WTC11 (cell line): Measurements from ENCODE around the gene FRAT2.
"Not testable (repeated sequence)": the region's sequence is repeated elsewhere in the genome, so short reads cannot be mapped to it uniquely, and the experiment has no call there.

Experiments used
- ATF3 ChIP-seq: sonication (generic); formaldehyde crosslinking; conservative IDR thresholded peaks from 2 replicates; pipeline ENCODE4 v1.8.1; 2022; ENCODE audit warnings: mild to moderate bottlenecking, missing genetic modification reagents
- CTCF ChIP-seq: fragments of 200-600 bp; IDR thresholded peaks from 2 replicates; pipeline ENCODE4 v1.8.0; 2022; ENCODE audit warnings: antibody characterized with exemption
- SMAD4 ChIP-seq: sonication (generic); formaldehyde crosslinking; IDR thresholded peaks from 2 replicates; pipeline ENCODE4 v1.8.0; 2022; ENCODE audit warnings: mild to moderate bottlenecking, missing genetic modification reagents
- TEAD4 ChIP-seq: sonication (generic); formaldehyde crosslinking; IDR thresholded peaks from 2 replicates; pipeline ENCODE4 v1.8.0; 2022; ENCODE audit warnings: mild to moderate bottlenecking, missing genetic modification reagents
- ZSCAN18 ChIP-seq: fragments of 250-450 bp; sonication (Bioruptor Pico); IDR thresholded peaks from 2 replicates; pipeline ENCODE4 v2.1.2; 2022; ENCODE audit warnings: mild to moderate bottlenecking, moderate library complexity

- TF ChIP-seq CTCF; TEAD4 (CRISPR knock-in tag); ZSCAN18 (CRISPR knock-in tag); ATF3 (CRISPR knock-in tag); SMAD4 (CRISPR knock-in tag): not testable (repeated sequence)
Measured at GRCh38 chr10:97290076-97290475, 44.5 kb downstream of the FRAT2 start.
